ENCODE data around the gene METTL2B.
"Not testable (repeated sequence)": the region's sequence is repeated elsewhere in the genome, so short reads cannot be mapped to it uniquely, and the experiment has no call there.

GRCh38 chr7:128525584-128525983, 49.0 kb downstream of the METTL2B start:
- not testable (repeated sequence) for TF ChIP-seq CTCF, POLR2A (IDR thresholded peaks at IDR 0.05)
